Measurements from ENCODE around the gene TAOK3. TPM values are rescaled to one million over a fixed set of nuclear protein-coding genes. Genes with fewer than 3 reads are reported as not detected.

TAOK3 gene
- total RNA-seq, 1 donor = 34.5 TPM

DNA sequence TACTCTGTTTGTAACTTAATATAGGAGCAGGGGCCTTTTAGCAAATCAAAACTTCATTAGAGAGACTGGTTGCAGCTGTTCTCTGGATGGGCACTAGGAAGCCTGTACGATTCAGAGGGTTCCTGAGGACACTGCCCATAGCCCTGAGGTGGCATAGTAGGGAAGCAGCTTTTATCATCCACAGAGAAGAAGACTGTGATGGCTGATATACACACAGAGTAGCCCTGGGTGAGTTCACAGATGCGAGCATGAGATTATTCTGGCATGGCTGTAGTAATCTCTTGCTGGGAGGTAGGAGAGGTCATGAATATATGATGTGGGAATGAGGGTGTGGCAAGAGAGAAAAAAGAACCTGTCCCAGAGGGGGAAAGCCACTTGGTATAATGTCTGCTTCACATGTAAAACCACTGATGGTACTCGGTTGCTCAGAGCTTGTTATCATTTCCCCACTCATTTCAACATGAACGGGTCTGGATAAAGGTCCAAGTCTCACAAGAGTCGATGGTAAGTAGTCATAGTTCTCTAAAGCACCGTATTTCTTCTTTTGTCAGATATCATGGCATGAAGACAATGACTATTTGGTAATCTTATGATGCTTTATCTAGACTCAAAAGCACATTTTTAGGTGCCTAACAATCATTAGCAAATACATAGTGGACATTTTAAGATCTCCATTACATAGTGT lies 184.8 kb downstream of the TAOK3 start:
- H3K4me3 ChIP-seq (ENCODE audit: low read depth, low read length) = no peak overlapping the region
- peak; percentile 15 for DNase-seq (ENCODE audit: low read depth)
- TF ChIP-seq, protein P1, sequence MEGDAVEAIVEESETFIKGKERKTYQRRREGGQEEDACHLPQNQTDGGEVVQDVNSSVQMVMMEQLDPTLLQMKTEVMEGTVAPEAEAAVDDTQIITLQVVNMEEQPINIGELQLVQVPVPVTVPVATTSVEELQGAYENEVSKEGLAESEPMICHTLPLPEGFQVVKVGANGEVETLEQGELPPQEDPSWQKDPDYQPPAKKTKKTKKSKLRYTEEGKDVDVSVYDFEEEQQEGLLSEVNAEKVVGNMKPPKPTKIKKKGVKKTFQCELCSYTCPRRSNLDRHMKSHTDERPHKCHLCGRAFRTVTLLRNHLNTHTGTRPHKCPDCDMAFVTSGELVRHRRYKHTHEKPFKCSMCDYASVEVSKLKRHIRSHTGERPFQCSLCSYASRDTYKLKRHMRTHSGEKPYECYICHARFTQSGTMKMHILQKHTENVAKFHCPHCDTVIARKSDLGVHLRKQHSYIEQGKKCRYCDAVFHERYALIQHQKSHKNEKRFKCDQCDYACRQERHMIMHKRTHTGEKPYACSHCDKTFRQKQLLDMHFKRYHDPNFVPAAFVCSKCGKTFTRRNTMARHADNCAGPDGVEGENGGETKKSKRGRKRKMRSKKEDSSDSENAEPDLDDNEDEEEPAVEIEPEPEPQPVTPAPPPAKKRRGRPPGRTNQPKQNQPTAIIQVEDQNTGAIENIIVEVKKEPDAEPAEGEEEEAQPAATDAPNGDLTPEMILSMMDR (IDR thresholded peaks at IDR 0.05; ENCODE audit: insufficient read depth, low read depth, low read length) = no peak

DNA sequence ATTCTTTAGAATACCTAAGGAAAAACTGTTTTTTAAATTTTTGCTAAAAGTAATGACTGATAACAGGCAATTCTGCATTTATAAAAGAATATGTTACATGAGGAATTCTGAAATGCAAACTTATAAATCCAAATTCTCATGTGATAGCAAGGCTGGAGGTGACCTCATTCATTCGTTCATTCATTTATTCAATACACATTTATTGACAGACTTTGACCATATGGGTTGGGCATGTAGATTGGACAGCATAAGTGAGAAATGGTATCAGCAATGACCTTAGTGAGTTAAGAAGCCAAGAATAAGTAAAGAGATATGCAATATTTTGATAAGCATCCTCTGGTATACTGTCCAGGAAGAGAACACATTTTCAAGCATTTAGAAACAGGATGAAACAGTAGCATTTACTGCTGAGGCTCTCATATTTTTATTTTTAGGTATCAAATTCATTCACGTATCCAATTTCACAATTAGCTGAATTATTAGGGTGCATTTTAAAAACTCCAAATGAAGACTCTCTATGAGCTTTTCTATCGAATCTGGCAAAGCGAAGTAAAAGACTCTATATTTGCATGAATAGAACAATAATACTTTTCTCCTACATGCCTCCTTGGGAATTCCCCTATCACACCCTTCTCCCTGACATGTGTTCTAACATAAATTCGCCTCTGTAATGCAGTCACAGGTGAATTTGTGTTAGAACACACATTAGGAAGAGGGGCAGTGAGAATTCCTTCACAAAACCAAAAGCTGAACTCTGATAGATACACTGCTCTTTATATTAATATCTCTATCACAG lies 186.9 kb downstream of the TAOK3 start:
- TF ChIP-seq, protein P1 (IDR thresholded peaks at IDR 0.05; ENCODE audit: insufficient read depth, low read depth, low read length) = no peak
- no peak overlapping the region for H3K4me3 ChIP-seq (ENCODE audit: low read depth, low read length)
- no peak for DNase-seq (ENCODE audit: low read depth)

DNA sequence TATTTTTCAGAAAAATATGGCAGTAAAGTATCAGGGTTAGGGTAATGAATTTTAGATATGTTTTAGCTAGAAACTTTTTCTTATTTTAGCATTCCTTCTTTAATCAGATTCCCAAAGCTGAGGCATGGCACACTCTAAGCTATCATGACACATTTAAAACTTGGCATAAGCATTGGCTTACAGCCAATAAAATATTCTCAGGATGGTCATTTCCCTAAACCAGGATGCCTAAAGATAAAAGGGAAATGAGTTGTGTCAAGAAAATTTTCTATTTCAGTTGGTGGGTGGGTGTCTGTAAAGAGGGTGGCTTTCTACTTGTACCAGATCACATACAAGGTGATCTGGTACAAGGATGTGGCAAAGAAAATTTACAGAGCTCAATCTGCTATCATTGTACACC lies 189.0 kb downstream of the TAOK3 start:
- DNase-seq (ENCODE audit: low read depth) = no peak
- H3K4me3 ChIP-seq (ENCODE audit: low read depth, low read length) = no peak overlapping the region
- TF ChIP-seq, protein P1 (IDR thresholded peaks at IDR 0.05; ENCODE audit: insufficient read depth, low read depth, low read length) = no peak

DNA sequence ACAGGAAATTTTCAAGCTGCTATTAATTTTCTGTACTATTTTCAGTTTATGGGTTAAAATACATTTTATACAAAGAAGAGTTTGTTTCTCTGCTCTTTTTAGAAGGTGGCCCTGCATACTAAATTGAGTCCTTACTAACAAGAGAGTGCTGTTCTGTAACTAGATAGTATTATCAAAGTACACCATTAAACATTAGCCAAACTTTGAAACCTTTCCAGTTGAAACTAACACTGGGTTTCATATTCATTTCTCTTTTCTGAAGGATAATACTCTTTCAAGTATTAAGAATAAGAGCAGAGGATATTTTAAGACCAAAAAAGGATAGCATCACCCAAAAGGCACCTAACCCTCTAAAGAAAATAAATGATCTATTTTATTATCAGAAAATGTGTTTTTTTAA lies 189.6 kb downstream of the TAOK3 start:
- no peak for DNase-seq (ENCODE audit: low read depth)
- no peak overlapping the region for H3K4me3 ChIP-seq (ENCODE audit: low read depth, low read length)
- TF ChIP-seq, protein P1 (IDR thresholded peaks at IDR 0.05; ENCODE audit: insufficient read depth, low read depth, low read length) = no peak

DNA sequence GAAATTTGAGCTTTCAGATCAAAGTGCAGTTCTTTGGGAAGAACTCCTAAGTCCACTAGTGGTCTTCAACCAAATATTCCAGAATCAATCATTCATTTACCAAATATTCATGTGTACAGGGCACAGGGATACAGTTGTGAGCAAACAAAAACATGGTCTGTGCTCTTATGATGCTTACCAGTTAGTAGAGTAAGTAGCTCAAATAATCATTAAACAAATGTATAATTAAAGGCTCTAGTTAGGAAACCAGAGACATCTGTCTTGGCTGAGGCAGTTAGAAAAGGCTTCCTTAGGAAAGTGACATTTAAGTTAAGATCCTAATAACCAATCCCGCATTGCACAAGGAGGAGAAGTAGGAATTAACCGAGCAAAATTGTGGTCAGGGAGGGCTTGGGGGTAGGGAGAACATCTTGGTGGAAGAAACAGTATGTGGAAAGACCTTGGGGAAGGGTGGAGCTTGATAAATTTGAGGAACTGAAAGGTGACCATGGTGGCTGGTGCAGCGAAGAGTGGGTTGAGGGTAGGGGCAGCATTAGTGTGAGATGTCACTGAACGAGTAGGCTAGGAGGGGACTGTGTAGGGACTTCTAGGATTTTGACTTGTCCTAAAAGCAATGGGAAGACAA lies 196.8 kb downstream of the TAOK3 start:
- TF ChIP-seq, protein P1 (IDR thresholded peaks at IDR 0.05; ENCODE audit: insufficient read depth, low read depth, low read length) = no peak
- H3K4me3 ChIP-seq (ENCODE audit: low read depth, low read length) = no peak overlapping the region
- DNase-seq (ENCODE audit: low read depth) = no peak

DNA sequence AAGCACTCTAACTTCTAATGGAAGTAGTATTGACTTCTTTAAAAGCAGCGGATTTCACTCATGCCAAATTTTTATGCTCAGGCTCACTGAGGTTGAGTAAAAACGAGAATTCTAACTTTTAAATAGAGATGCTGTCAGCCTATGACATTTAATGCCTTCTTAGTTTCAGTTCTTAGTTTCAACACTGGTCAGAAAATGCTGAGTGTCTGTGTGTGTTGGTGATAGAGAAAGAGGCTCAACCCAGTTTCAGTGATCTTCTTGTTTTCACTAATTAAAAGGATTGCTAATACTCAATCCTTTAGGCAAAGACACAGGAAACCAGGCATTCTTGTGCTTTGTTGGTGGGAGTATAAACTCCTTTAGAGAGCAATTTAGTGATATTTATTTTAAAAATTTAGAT lies 205.8 kb downstream of the TAOK3 start:
- no peak for DNase-seq (ENCODE audit: low read depth)
- TF ChIP-seq, protein P1 (IDR thresholded peaks at IDR 0.05; ENCODE audit: insufficient read depth, low read depth, low read length) = no peak
- no peak overlapping the region for H3K4me3 ChIP-seq (ENCODE audit: low read depth, low read length)
